ENCODE measurements around the gene LRRK1.

DNA sequence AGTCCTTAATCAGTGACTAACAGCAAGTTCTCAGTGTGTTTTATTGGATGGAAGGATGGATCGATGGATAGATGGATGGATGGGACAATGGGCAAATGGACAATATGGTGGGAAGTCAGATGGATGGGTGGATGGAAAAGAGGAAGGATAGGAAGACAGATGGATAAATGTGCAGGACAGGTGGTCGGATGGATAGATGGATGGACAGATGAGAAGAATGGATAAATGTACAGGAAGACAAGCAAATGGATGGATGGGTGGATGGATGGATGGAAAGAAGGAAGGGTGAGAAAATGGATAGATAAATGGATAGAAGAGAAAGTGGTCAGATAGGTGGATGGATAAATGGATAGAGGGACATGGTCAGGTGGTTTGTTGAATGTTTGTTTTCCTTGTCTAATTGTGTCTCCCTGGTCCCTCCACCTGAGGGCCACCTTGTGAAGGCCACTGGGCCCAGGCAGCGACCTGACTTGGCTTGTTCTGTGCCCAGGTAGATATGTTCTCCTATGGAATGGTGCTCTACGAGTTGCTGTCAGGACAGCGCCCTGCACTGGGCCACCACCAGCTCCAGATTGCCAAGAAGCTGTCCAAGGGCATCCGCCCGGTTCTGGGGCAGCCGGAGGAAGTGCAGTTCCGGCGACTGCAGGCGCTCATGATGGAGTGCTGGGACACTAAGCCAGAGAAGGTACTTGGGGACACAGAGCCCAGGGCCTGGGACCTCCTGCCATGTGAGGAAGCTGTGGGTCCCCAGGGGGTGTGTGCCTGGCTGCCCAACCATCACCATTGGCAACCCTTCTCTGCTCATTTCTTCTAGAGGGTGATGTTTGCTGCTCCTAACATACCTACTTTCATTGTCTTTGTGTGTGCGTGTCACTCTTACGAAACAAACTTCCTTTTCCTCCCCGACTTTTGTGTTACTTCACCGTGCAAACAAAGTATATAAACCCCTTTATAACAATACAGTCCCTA, 137.5 kb downstream of the LRRK1 start:
- TF ChIP-seq, protein P1, sequence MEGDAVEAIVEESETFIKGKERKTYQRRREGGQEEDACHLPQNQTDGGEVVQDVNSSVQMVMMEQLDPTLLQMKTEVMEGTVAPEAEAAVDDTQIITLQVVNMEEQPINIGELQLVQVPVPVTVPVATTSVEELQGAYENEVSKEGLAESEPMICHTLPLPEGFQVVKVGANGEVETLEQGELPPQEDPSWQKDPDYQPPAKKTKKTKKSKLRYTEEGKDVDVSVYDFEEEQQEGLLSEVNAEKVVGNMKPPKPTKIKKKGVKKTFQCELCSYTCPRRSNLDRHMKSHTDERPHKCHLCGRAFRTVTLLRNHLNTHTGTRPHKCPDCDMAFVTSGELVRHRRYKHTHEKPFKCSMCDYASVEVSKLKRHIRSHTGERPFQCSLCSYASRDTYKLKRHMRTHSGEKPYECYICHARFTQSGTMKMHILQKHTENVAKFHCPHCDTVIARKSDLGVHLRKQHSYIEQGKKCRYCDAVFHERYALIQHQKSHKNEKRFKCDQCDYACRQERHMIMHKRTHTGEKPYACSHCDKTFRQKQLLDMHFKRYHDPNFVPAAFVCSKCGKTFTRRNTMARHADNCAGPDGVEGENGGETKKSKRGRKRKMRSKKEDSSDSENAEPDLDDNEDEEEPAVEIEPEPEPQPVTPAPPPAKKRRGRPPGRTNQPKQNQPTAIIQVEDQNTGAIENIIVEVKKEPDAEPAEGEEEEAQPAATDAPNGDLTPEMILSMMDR (IDR thresholded peaks at IDR 0.05) = no peak
- TF ChIP-seq EZH2 (IDR thresholded peaks at IDR 0.05) = no peak

Data from neural progenitor cell (in vitro differentiated cells).